ENCODE data around the gene CCDC107. TPM values are rescaled to one million over a fixed set of nuclear protein-coding genes. Genes with fewer than 3 reads are reported as not detected.

The CCDC107 gene
- total and polyA plus RNA-seq, 2 experiments from 2014 or later: 12.1 to 42.2 TPM

GRCh38 chr9:35656831-35657545 lies 1.1 kb upstream of the CCDC107 start:
- H3K4me1 ChIP-seq (ENCODE audit: insufficient read depth): peaks cover 10% of the 10 kb centered on the region
- peak; percentile 59 for DNase-seq (ENCODE audit: low spot score)
- peak overlapping the region; percentile 70 for H3K4me2 ChIP-seq
- peaks cover 11% of the 10 kb centered on the region for H3K79me2 ChIP-seq
- H3K4me3 ChIP-seq: no peak overlapping the region
- peak overlapping the region; percentile 98 for H3K27ac ChIP-seq
- no peaks in the 10 kb centered on the region for H3K36me3 ChIP-seq (replicated peaks; ENCODE audit: insufficient read depth, low read depth)
- 34% methylated on average over 25 of the region's 25 CpGs for WGBS (ENCODE audit: low lambda C conversion rate, missing lambda C conversion rate)
- H3K27me3 ChIP-seq: no peaks in the 10 kb centered on the region
- no peaks in the 10 kb centered on the region for H4K20me1 ChIP-seq (ENCODE audit: insufficient read depth, poor library complexity, severe bottlenecking)
- H2AFZ ChIP-seq: peak overlapping the region; percentile 11
- no peaks in the 10 kb centered on the region for H3K9me3 ChIP-seq (ENCODE audit: low read depth)
- TF ChIP-seq CTCF (IDR thresholded peaks at IDR 0.05; ENCODE audit: poor library complexity): no peak
- no peak for TF ChIP-seq EZH2phosphoT487 (IDR thresholded peaks at IDR 0.05; ENCODE audit: low read depth, severe bottlenecking, unreplicated experiment)
- no peak for TF ChIP-seq EZH2 (IDR thresholded peaks at IDR 0.05; ENCODE audit: borderline replicate concordance)
- no peaks in the 10 kb centered on the region for H3K9me2 ChIP-seq (replicated peaks; ENCODE audit: insufficient read depth)

GRCh38 chr9:35657546-35658136 lies 451 bp upstream of the CCDC107 start, which contains the start of gene RMRP:
Gene RMRP, minus strand, starts transcription at chr9:35658019.
- no peak for TF ChIP-seq EZH2phosphoT487 (IDR thresholded peaks at IDR 0.05; ENCODE audit: low read depth, severe bottlenecking, unreplicated experiment)
- TF ChIP-seq EZH2 (IDR thresholded peaks at IDR 0.05; ENCODE audit: borderline replicate concordance): no peak
- no peak for TF ChIP-seq CTCF (IDR thresholded peaks at IDR 0.05; ENCODE audit: poor library complexity)

GRCh38 chr9:35658968-35659220 lies 802 bp downstream of the CCDC107 start:
- 0% methylated on average over 2 of the region's 2 CpGs for WGBS (ENCODE audit: low lambda C conversion rate, missing lambda C conversion rate)
- no peaks in the 10 kb centered on the region for H3K27me3 ChIP-seq
- no peaks in the 10 kb centered on the region for H3K9me2 ChIP-seq (replicated peaks; ENCODE audit: insufficient read depth)
- H3K4me3 ChIP-seq: peak overlapping the region; percentile 50
- peaks cover 6% of the 10 kb centered on the region for H3K4me1 ChIP-seq (ENCODE audit: insufficient read depth)
- peak overlapping the region; percentile 98 for H3K27ac ChIP-seq
- H3K36me3 ChIP-seq (replicated peaks; ENCODE audit: insufficient read depth, low read depth): no peaks in the 10 kb centered on the region
- TF ChIP-seq EZH2 (IDR thresholded peaks at IDR 0.05; ENCODE audit: borderline replicate concordance) (no peak), CTCF (IDR thresholded peaks at IDR 0.05; ENCODE audit: poor library complexity) (no peak), EZH2phosphoT487 (IDR thresholded peaks at IDR 0.05; ENCODE audit: low read depth, severe bottlenecking, unreplicated experiment) (no peak)
- peaks cover 11% of the 10 kb centered on the region for H3K79me2 ChIP-seq
- peak overlapping the region; percentile 70 for H3K4me2 ChIP-seq
- H2AFZ ChIP-seq: peak overlapping the region; percentile 38
- no peaks in the 10 kb centered on the region for H3K9me3 ChIP-seq (ENCODE audit: low read depth)
- DNase-seq (ENCODE audit: low spot score): peak; percentile 37
- H4K20me1 ChIP-seq (ENCODE audit: insufficient read depth, poor library complexity, severe bottlenecking): no peaks in the 10 kb centered on the region

More at GRCh38 chr9:35657546-35658136, 451 bp upstream of the CCDC107 start, which contains the start of gene RMRP:
- Histone ChIP-seq H4K20me1 (ENCODE audit: insufficient read depth, poor library complexity, severe bottlenecking) (no peaks in the 10 kb centered on the region), H3K27me3 (no peaks in the 10 kb centered on the region), H3K27ac (peak within 1 kb of the TSS; percentile 98), H3K9me2 (replicated peaks; ENCODE audit: insufficient read depth) (no peaks in the 10 kb centered on the region), H3K79me2 (peaks cover 11% of the 10 kb centered on the region), H3K4me3 (peak within 1 kb of the TSS; percentile 50), H2AFZ (peak within 1 kb of the TSS; percentile 38), H3K36me3 (replicated peaks; ENCODE audit: insufficient read depth, low read depth) (no peaks in the 10 kb centered on the region), H3K9me3 (ENCODE audit: low read depth) (no peaks in the 10 kb centered on the region), H3K4me2 (peak within 1 kb of the TSS; percentile 70), H3K4me1 (ENCODE audit: insufficient read depth) (peaks cover 6% of the 10 kb centered on the region)
- DNase-seq (ENCODE audit: low spot score): peak; percentile 98
- 1% methylated on average over 42 of the region's 42 CpGs for WGBS (ENCODE audit: low lambda C conversion rate, missing lambda C conversion rate)

Measured in hepatocyte (in vitro differentiated cells).